ENCODE measurements around the gene MYO9B.

GRCh38 chr19:17259934-17260333 is 184.4 kb downstream of the MYO9B start:
- TF ChIP-seq POLR2AphosphoS5 (IDR thresholded peaks at IDR 0.05; ENCODE audit: low read depth, low read length) (no peak), SIN3A (IDR thresholded peaks at IDR 0.05; ENCODE audit: borderline replicate concordance, insufficient read depth, low read length) (no peak), REST (IDR thresholded peaks at IDR 0.05; ENCODE audit: insufficient read depth in 1 of 2, low read depth in 2 of 2, low read length in 2 of 2) (no peak), FOXP2 (optimal IDR thresholded peaks at IDR 0.05; ENCODE audit: borderline replicate concordance, extremely low read depth, extremely low read length, insufficient read depth) (no peak)
